22Rv1 (cell line): ENCODE data around the gene NDUFS6.
"Not testable (repeated sequence)": the region's sequence is repeated elsewhere in the genome, so short reads cannot be mapped to it uniquely, and the experiment has no call there.

Source experiments
- H3K27ac ChIP-seq: fragments of 450-650 bp; 2 replicates; pipeline ENCODE4 v1.5.1; 2017
- CTCF ChIP-seq: fragments of 450-650 bp; IDR thresholded peaks from 2 replicates; pipeline ENCODE4 v1.5.1; 2017; ENCODE audit warnings: mild to moderate bottlenecking
- ZFX ChIP-seq: fragments of 450-650 bp; IDR thresholded peaks from 2 replicates; pipeline ENCODE4 v1.6.1; 2017; ENCODE audit warnings: antibody characterized with exemption, borderline replicate concordance

NDUFS6 gene

GRCh38 chr5:1784197-1785050 lies 16.8 kb upstream of the NDUFS6 start:
- no peak for TF ChIP-seq ZFX
- no peak for TF ChIP-seq CTCF
- H3K27ac ChIP-seq = no peak overlapping the region

- H3K27ac ChIP-seq = no peak overlapping the region
These were observed 16.1 kb upstream of the NDUFS6 start for GRCh38 chr5:1785062-1785461.

GRCh38 chr5:1785984-1786383 lies 15.2 kb upstream of the NDUFS6 start:
- TF ChIP-seq CTCF (no peak), ZFX (no peak)
- H3K27ac ChIP-seq = no peak overlapping the region

More at GRCh38 chr5:1785062-1785461, 16.1 kb upstream of the NDUFS6 start:
- TF ChIP-seq CTCF = no peak
- TF ChIP-seq ZFX = no peak

- no peak overlapping the region for H3K27ac ChIP-seq
- TF ChIP-seq CTCF (no peak), ZFX (no peak)
These were observed 14.4 kb upstream of the NDUFS6 start for GRCh38 chr5:1786621-1787471.

GRCh38 chr5:1787472-1788047 lies 13.6 kb upstream of the NDUFS6 start:
- TF ChIP-seq CTCF = no peak
- TF ChIP-seq ZFX = no peak

GRCh38 chr5:1788200-1788599 lies 13.0 kb upstream of the NDUFS6 start:
- H3K27ac ChIP-seq = no peak overlapping the region
- no peak for TF ChIP-seq ZFX

More at GRCh38 chr5:1787472-1788047, 13.6 kb upstream of the NDUFS6 start:
- no peak overlapping the region for H3K27ac ChIP-seq

GRCh38 chr5:1788828-1789227 lies 12.4 kb upstream of the NDUFS6 start:
- no peak overlapping the region for H3K27ac ChIP-seq
- no peak for TF ChIP-seq CTCF
- TF ChIP-seq ZFX = no peak

GRCh38 chr5:1789438-1789833 lies 11.8 kb upstream of the NDUFS6 start:
- not testable (repeated sequence) for H3K27ac ChIP-seq
